ENCODE measurements around the gene ATG101. TPM values are rescaled to one million over a fixed set of nuclear protein-coding genes. Genes with fewer than 3 reads are reported as not detected.
A peak's percentile ranks its signal among the peaks of the same experiment; 100 is the strongest.

ATG101 gene
- total and polyA plus RNA-seq, 2 of the 13 experiments (the other 11 are each of a cell fraction or from before 2014, with no cell fraction given): 58.2 to 67.7 TPM

DNA sequence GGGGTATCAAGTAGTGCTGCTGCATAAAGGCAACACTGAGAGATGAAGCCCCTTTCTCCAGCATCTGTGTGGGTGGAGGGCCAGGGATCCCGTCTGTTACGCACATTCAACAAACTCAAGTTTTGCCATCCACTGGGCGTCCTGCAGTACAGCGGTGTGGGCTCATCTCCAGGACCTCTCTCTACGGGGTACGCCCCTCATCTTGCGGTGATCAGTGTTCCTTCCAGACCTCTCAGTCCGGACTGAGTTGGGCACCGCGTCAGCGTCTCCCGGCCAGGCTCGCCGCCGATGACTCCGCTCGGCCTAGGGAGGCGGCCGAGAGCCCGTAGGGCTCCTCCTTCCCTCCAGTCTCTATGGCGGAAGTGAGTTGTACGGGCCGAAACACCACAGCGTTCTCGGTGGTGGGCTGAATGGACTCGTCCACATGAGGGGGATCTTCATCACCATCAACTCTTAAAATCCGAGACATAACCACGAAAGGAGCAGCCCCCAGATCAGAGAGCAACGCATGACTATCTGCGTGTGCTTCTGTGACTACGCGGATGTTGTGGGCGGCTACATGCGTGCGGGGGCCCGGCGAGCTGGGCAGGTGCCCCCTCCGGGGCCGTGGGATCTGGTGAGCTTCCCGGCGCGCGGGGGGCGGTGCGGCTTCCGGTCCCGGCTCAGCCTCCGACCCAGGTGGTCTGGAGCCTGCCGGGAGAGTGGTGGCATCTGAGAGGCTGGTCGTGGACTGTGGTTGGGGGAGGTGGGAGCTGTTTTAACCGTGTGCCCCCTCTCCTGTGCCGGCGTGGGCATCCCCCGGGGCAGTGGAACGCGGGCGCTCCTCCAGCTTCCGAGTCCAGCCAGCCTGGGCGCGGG is at the start of gene ATG101 (continued):
- TF ChIP-seq, protein P1, sequence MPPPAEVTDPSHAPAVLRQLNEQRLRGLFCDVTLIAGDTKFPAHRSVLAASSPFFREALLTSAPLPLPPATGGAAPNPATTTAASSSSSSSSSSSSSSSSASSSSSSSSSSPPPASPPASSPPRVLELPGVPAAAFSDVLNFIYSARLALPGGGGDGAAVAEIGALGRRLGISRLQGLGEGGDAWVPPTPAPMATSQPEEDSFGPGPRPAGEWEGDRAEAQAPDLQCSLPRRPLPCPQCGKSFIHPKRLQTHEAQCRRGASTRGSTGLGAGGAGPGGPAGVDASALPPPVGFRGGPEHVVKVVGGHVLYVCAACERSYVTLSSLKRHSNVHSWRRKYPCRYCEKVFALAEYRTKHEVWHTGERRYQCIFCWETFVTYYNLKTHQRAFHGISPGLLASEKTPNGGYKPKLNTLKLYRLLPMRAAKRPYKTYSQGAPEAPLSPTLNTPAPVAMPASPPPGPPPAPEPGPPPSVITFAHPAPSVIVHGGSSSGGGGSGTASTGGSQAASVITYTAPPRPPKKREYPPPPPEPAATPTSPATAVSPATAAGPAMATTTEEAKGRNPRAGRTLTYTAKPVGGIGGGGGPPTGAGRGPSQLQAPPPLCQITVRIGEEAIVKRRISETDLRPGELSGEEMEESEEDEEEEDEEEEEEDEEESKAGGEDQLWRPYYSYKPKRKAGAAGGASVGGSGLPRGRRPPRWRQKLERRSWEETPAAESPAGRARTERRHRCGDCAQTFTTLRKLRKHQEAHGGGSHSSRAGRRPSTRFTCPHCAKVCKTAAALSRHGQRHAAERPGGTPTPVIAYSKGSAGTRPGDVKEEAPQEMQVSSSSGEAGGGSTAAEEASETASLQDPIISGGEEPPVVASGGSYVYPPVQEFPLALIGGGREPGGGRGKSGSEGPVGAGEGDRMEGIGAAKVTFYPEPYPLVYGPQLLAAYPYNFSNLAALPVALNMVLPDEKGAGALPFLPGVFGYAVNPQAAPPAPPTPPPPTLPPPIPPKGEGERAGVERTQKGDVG (CRISPR knock-in tag; IDR thresholded peaks at IDR 0.05; ENCODE audit: borderline replicate concordance): no peak
- TF ChIP-seq NFKB2 (CRISPR knock-in tag; IDR thresholded peaks at IDR 0.05; ENCODE audit: borderline replicate concordance): peak; percentile 57; the same call in 1 of the 2 replicates
- peak; percentile 84 for TF ChIP-seq MXD4 (CRISPR knock-in tag; IDR thresholded peaks at IDR 0.05)
- no peak for TF ChIP-seq ZNF724P (CRISPR knock-in tag; IDR thresholded peaks at IDR 0.05; ENCODE audit: borderline replicate concordance)
- TF ChIP-seq MEF2D (CRISPR knock-in tag; IDR thresholded peaks at IDR 0.05): peak; percentile 58; the same call in 1 of the 2 replicates
- TF ChIP-seq, protein P2, sequence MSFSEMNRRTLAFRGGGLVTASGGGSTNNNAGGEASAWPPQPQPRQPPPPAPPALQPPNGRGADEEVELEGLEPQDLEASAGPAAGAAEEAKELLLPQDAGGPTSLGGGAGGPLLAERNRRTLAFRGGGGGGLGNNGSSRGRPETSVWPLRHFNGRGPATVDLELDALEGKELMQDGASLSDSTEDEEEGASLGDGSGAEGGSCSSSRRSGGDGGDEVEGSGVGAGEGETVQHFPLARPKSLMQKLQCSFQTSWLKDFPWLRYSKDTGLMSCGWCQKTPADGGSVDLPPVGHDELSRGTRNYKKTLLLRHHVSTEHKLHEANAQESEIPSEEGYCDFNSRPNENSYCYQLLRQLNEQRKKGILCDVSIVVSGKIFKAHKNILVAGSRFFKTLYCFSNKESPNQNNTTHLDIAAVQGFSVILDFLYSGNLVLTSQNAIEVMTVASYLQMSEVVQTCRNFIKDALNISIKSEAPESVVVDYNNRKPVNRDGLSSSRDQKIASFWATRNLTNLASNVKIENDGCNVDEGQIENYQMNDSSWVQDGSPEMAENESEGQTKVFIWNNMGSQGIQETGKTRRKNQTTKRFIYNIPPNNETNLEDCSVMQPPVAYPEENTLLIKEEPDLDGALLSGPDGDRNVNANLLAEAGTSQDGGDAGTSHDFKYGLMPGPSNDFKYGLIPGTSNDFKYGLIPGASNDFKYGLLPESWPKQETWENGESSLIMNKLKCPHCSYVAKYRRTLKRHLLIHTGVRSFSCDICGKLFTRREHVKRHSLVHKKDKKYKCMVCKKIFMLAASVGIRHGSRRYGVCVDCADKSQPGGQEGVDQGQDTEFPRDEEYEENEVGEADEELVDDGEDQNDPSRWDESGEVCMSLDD (CRISPR knock-in tag; IDR thresholded peaks at IDR 0.05; ENCODE audit: borderline replicate concordance): no peak
- TF ChIP-seq HOXA5 (CRISPR knock-in tag; IDR thresholded peaks at IDR 0.05): peak; percentile 84
- no peak for TF ChIP-seq FLYWCH1 (CRISPR knock-in tag; IDR thresholded peaks at IDR 0.05)
- no peak for TF ChIP-seq HNRNPUL1 (IDR thresholded peaks at IDR 0.05; ENCODE audit: low read depth, low read length)
- no peak for TF ChIP-seq ZNF737 (CRISPR knock-in tag; IDR thresholded peaks at IDR 0.05; ENCODE audit: borderline replicate concordance)
- TF ChIP-seq NR3C1 (CRISPR knock-in tag; IDR thresholded peaks at IDR 0.05): no peak
- peak; percentile 91; the same call in 1 of the 2 replicates for TF ChIP-seq REPIN1 (CRISPR knock-in tag; IDR thresholded peaks at IDR 0.05; ENCODE audit: borderline replicate concordance, low read depth)
- no peak for TF ChIP-seq ZNF260 (CRISPR knock-in tag; IDR thresholded peaks at IDR 0.05; ENCODE audit: borderline replicate concordance, low read depth)
- TF ChIP-seq ZNF354B (CRISPR knock-in tag; IDR thresholded peaks at IDR 0.05): no peak
- 0 out of 2 replicates have a peak, but pooled peaks have one; percentile 48 for TF ChIP-seq TMF1 (CRISPR knock-in tag; IDR thresholded peaks at IDR 0.05; ENCODE audit: low read depth)
- TF ChIP-seq, protein P3, sequence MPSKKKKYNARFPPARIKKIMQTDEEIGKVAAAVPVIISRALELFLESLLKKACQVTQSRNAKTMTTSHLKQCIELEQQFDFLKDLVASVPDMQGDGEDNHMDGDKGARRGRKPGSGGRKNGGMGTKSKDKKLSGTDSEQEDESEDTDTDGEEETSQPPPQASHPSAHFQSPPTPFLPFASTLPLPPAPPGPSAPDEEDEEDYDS (CRISPR knock-in tag; IDR thresholded peaks at IDR 0.05): peak; percentile 66
- TF ChIP-seq ZNF75D (CRISPR knock-in tag; IDR thresholded peaks at IDR 0.05; ENCODE audit: borderline replicate concordance): no peak
- TF ChIP-seq ZNF780A (CRISPR knock-in tag; IDR thresholded peaks at IDR 0.05): no peak
- peak; percentile 7 for TF ChIP-seq HNRNPLL (IDR thresholded peaks at IDR 0.05; ENCODE audit: low read depth, low read length, poor library complexity, severe bottlenecking)
- TF ChIP-seq ZFP36L1 (CRISPR knock-in tag; IDR thresholded peaks at IDR 0.05): 0 out of 2 replicates have a peak, but pooled peaks have one; percentile 33
- TF ChIP-seq ZNF326 (CRISPR knock-in tag; IDR thresholded peaks at IDR 0.05; ENCODE audit: borderline replicate concordance): no peak
- peak; percentile 83 for TF ChIP-seq SPEN (CRISPR knock-in tag; IDR thresholded peaks at IDR 0.05; ENCODE audit: low read depth)
- TF ChIP-seq SUZ12 (IDR thresholded peaks at IDR 0.05; ENCODE audit: low read depth, low read length): no peak
- TF ChIP-seq RBFOX2 (IDR thresholded peaks at IDR 0.05; ENCODE audit: low read depth, low read length): peak; percentile 82

Data from HepG2 (cell line).